Fibroblast of skin of right quadriceps (primary cell): ENCODE data around the gene SDCCAG8.

Experiments used
- DNase-seq: peaks from one replicate; pipeline ENCODE4 v3.0.0-alpha.2; 2013

SDCCAG8 gene

DNA sequence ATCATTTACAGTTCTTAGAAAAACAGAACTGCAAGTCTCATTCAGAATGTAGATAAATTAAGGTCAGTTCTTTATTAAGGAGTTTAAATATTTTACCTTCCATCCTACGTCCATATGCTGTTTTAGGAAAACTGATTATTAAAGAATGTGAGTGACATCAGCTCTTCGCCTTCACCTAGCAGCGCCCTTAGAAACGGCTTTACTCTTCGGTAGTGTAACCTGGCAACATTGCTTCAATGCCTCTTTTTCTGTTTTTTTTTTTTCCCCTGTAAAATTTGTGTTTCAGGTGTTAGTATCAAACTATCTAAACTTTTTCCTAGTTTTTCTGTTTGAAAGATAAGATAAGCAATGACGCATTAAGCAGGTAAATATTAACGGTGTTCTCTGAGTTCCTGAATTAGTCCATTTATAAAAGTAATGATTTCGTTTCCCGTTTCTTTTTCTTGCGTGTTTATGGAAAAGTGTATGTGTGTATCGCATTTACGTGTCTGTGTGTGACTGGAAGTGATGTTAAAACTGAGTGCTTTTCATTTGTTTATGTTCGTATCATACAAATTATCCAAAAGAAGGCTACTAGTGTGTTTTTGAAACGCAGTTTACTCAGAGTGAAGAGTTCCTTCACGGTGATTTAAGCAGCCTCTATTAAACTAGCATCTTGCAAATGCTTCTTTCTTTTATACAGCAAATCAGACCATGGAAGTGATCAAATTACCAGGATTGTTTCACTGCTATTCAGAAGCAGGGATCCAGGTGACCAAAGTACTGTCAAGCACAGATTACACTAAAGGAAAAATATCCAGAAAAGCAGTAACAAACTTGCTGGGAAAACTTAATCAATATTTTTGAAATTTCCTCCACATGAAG lies 139.0 kb downstream of the SDCCAG8 start:
- DNase-seq, result no peak

DNA sequence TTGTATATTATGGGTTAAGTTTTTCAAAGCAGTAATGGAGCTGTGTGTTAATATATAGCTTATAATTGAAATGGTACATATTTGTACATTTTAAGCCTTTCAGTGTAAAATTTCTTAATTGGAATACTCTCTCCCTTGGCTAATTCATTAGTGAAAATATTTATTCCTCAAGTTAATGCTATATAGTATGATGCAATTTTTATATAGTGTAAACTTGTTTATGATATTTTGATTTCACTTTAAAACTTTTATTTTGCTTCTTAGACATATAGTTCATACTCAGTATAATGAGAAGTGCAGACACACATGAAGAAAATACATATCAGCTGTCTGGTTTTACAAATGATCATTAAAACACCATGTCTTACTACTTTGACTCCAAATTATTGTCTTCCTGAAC lies 140.6 kb downstream of the SDCCAG8 start:
- DNase-seq, result no peak

DNA sequence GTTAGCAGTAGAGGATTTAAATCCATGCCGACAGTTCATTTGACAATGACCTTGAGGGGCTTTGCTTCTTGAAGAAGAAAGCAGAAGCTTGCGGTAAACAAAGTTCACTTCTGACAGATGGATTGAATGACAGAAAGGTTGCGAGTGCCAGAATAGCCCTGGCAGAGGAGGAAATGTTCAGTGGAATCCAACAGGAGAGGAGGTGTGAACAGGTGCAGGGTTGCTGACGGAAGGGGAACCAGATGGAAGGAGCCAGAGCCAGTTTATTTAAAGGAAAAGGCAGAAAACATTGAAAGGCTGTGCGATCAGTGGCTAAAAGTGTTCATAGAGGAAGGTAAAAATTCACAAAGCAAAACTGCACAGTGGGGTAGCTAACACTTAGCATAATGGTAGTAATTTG lies 141.0 kb downstream of the SDCCAG8 start:
- DNase-seq, result no peak

DNA sequence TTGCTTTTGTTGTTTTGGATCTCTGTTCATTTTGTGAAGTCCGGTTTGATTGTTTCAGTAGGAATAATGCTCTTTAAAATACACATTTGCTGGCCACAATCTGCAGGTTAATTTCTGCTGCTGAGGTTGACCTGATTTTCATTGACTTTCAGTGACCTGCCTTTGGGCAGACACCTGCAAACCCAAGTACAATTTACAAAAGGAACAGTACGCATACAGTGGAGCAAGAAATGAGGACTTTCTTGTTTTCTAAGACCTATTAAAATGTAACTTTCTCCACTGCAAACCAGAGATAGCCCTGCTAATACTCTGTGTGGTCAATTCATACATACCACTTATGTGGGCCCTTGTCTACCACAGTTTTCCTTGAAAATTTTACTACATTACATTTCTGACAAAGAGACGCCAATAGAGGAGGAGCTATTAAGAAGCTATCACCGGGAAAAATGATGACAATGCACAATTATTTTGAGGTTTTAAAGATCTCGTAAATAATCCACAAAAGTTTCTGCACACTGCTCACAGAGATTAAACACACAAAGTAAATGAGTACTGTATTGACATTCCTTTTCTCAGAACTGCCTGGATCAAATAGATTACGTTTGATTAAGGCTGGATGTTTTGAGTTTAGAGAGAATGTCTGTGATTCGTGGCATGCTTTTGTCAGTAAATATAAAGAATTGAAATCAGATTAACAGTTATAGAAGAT lies 141.9 kb downstream of the SDCCAG8 start:
- DNase-seq, result peak; percentile 8

DNA sequence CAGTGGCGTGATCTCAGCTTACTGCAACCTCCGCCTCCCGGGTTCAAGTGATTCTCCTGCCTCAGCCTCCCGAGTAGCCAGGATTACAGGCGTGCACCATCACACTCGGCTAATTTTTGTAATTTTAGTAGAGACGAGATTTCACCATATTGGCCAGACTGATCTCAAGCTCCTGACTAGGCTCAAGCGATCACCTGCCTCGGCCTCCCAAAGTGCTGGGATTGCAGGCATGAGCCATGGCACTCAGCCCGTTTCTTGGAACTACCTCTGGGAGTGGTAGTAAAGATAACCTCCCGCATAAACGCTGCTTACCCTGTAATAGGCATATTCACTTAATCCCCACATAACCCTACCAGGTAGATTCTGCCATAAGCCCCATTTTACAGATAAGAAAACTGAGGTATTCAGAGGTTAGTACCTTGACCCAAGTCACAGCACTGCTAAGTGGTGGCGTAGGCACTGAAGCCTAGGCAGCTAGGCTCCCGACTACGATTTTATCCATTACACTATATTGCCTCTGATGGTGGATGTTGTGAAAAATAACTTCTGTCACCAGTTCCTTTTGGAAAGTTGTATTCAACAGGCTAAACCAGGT lies 143.8 kb downstream of the SDCCAG8 start:
- no peak for DNase-seq

DNA sequence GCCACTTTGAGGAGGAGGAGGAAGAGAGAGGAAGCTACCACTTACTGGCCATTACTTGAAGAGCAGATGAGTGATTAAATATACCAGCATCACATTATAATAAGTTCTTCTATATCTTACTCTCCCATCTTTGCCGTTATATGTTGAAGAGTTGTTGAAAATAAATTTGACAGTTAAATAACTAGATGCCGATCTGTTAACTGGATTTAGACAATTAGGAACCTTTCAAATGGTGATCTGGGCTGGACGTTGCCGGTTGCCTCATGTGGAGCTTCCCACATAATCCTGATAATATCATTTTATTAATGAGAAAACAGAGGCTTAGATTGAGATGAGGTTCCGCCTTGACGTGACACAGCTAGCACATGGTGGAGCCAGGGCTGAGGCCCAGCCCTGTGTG lies 147.0 kb downstream of the SDCCAG8 start:
- no peak for DNase-seq

DNA sequence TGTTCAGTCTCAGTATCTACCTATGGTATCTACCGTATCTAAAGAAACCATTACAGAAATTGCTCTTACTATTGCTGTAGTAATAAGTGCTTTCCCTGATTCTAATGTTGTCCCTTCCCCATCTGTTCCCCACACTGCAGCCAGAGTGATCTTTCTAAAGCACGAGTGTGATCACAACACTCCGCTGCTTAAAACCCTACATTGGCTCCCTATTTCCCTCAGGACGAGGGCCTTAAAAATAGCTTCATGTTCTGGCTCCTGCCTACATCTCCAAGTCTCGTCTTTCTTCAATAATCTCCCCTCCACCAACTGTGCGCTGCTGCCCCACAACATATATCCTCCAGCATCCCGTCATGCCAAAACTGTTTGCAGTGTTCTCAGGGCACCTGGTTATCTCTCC lies 150.6 kb downstream of the SDCCAG8 start:
- no peak for DNase-seq

DNA sequence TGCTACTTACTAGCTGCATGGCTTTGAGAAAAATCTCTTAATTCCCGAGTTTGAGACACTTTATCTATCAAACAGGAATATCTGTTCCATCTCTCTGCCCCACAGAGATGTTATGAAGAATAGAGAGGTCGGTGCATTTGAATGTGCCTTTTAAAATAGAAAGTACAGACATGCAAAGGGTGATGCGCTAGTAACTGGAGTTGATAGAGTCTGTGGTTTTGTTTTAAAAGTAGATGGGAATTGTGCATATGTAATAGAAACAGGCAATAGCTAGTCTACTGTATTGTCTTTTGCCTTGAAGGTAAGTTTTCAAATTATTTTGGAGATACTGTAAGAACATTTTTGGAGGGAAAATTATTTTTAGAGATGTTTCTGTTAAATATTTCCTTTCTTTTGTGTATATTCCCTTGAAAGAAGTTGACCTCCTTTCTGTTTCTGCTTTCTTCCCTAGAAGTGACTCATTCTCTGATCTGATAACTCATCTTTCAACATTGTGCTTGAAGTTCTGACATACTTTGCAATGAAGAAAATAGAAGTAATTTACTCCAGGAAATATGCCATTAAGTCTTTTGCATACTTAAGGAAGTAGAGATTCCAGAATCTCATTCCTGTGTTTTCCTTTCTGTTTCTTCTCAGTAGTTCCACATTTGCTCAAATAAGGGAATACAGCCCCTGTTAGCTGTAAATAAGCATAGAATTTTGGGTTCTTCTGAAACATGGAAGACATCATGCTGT lies 151.6 kb downstream of the SDCCAG8 start:
- peak; percentile 72 for DNase-seq

DNA sequence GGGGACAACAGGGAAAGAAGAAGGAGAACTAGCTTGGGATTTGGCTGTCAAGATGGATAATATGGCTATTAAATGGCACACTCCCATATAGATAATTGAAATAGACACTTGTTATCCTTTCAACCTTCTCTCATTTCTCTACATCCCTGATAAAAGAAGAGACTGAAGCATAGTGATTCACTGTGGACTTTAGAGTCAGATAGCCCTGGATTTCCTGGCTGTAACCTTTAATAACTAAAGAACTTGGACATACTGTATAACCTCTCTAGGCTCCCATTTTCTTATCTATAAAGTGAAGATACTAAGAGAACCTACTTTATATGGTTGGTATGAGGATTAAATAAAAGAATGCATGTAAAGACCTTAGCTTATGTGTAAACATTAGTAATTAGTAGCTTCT lies 152.6 kb downstream of the SDCCAG8 start:
- no peak for DNase-seq

DNA sequence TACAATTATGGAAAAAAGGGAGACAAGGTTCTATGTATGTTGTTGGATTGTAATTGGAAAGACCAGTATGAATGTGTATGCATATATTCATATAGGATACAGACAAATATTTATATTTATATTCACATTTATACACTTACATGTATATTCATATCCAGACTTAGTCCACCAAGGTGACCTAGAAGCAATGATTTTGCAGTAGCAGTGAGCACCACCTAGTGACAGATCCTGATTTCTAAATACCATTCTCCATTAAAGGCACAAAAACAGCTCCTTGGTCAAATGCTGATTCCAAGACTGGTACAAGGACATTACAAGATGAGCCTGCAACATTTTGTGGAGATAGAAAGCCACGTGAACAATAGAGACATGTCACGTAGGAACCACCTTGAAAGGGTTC lies 153.4 kb downstream of the SDCCAG8 start:
- no peak for DNase-seq

DNA sequence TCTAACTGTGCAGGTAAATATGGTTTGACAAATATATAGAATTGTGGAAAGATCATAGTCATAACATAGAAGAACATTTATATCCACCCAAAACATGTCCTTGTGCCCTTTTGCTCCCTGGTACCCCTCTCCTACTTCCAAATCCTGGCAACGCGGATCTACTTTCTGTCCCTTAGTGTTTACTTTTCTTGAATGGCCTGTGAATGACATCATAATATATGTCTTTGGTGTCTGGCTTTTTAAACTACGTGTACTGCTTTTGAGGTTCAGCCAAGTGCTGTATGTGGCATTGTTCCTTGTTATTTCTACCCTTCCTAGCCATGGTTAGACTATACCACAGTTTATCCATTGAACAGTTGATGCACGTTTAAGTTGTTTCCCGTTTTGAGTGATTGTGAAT lies 155.6 kb downstream of the SDCCAG8 start:
- no peak for DNase-seq

DNA sequence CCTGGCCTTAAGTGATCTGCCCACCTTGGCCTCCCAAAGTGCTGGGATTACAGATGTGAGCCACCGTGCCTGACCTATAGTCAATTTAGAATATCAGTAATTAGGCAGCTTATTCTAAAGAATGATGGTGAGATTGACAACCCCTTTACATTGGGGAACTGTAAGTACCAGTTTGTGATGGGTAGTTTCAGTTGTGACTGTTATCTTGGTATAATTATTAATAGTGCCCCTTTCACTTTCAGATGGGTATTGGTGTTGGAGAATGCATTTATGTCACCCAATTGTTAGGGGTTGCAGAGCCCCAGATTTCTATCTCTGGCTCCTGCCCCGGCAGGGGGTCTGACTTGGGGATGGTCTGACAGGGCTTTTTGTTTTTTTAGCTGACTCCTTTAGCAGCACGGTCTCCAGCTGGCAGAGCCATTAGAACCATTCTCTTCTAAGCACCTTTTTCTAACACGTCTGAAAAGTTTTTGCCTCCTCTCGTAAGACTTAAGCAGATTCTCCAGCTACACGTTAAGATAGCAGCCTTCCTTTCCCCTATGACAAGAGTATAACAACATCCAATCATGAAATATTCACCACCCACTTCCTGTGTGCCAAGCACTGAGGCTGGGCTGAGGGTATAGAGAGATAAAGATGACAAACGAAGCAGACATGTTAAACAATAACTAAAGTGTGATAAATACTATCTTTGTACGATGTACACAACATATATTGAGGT lies 157.8 kb downstream of the SDCCAG8 start:
- DNase-seq, result no peak

DNA sequence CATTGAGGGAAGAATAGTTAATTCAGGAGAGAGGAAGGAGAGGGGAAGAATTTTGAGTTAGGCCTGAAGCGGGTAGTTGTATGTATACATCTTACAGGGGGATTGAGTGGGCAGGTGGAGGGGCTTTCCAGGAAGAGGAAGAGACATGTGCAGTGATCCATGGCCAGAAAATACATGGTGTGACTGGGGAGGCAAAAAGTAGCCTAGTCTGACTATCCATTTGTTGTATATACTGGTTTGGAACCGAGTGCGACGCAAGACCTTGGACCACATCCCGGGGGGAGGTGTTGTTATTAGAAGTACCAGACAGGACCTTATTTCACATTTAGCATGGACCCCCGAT lies 158.3 kb downstream of the SDCCAG8 start:
- DNase-seq, result no peak

DNA sequence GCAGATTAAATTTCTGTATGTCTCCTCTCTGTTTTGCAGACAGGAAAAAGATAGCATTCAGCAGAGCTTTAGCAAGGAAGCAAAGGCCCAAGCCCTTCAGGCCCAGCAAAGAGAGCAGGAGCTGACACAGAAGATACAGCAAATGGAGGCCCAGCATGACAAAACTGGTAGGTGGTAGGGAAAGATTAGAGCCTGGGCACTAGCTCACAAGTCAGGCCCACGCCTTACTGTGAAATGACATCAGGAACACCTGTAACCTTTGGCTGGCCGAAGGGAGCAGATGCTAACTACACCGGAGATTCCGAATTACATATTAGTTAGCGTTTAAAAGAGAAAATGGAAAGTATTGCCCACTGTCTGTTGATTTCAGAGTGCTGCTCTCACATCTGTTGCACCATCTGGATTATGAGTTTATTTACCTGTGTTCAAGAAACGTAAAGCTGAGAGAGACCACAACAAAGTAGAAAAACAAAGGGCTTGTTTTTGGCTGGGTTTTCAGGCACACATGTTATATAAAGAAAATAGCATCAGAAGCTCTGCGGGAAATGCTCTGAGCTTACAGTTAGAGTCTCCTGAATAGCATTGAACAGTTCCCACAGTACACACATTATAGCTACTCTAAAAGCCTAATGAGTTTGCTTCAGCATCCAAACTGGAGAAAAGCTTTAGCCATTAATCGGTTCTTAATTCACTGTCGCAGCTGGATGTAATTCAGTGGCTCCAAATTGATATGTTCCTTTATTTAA lies 160.0 kb downstream of the SDCCAG8 start:
- DNase-seq, result no peak

DNA sequence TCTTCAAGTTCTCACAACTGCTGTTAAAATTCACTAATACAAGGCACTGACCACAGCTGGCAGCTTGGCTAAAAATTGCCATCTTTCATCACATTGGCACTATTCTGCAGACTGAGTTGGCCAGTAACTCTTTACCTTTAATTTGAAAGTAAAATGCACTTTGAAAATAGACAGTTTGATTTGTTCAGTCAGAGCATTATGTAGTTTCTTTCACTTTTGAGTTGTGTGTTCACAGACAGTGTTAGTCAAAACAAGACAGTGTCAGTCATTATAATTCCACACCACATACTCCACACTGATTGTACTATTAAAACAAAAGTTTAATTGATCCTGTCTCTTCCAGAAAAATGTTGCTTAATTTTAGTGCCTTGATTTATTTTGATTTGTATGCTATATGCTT lies 160.7 kb downstream of the SDCCAG8 start:
- DNase-seq, result no peak

DNA sequence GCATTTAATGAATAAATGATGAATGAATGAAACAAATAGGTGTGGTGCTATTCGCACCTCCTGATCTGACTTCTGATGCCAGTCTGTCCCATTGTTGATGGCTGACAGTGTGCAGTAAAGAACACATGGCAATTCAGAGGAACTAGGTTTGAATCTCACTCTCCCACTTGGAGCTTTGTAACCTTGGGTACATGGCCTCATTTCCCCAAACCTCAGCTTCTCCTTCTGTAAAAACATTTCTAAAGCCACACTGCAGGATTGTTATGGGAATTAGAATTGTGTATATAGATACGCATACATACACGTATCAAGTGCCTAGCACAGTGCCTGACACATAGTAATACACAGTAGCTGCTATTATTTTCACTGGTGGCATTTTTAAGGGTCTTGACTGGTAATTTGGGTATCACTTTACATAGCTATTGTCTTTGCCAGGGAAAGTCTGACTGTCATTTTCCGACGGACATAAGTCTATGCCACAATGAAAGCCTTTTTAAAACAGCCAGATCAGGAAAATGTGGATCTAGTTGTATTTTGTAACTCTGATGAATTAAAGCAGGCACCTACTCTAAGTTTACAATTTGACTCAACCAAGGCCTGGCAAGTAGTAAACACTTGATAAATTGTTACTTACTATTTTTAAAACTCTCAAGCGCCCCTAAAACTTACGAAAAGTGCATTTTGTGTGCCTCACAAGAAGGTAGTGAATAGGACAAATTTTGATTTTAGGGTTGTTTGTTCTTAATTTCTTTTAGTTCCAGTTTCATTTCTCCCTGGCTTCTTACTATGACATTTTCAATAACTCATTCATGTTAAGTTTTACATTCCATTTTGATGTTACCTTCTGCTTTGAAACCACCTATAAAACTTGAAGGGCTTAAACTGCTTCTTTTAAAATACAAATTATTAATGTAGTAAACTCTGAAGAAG lies 164.4 kb downstream of the SDCCAG8 start:
- DNase-seq, result no peak

DNA sequence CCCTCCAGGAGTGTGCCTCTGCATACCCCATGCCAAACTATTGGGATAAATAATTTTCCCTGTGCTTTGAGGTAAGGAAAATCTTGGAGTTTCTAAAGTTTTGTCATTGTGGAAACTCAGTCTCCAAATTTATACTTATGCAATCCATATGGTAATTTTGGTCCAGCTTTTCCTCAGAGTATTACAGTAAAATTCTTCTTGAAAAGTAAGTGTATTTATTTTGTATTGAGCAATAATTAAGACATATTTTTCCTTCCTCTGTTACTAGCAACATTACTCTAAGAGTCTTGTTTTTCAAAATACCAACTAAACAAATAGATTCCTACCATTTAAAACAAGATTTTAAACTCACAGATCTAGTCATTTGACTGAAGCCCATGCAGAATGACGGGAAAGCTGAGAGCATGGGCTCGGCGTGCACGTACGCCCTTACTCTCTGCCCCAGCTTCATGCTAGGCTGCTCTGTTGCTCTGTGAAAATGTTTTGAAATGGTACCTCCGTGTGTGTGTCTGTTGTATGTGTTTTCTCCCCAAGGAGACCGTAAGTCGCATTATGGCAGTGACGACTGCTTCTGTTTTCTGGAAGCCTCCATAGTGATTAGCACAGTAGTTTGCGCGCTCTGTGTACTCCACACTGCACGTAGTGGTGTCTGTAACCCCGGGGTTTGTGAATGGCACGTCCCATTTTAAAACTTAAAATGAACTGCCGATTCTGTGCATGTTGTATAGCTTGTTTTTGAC lies 165.3 kb downstream of the SDCCAG8 start:
- peak; percentile 7 for DNase-seq

DNA sequence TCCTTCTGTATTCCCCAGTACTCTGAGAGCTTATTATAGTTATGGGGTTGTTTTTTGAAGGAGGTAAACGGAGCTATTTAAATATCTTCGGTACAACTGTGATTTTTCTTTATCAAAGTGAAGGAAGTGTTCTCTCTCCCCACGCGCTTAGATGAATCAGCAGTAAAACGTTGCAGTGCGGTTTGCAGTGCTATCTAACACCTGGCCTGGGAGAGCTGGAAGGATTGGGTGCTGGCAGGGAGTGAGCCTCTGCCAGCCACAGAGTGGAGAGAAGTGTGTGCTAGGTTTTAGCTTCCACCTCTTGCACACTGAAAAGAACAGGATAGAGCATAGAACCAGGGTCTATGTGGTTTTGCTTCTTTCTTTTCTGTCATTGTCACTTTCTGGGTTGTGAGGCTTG lies 165.9 kb downstream of the SDCCAG8 start:
- DNase-seq, result peak; percentile 76

DNA sequence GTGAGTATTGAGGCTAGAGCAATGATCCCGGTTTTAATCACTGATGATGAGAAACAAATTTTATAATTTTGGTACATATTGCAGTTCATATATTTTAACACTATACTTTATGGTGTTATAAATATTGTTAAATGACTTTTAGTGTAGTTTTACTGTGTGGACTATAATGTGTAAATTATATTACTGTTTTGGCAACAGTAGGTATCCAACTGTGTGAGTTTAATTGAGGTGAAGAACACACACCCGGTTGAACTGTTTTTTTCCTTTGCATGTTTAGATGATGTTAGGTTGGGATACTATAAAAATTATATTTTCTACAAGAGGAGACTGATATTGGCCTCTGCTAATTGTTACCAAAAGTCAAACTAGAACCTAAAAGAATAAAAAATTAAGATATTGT lies 166.5 kb downstream of the SDCCAG8 start:
- DNase-seq, result no peak

DNA sequence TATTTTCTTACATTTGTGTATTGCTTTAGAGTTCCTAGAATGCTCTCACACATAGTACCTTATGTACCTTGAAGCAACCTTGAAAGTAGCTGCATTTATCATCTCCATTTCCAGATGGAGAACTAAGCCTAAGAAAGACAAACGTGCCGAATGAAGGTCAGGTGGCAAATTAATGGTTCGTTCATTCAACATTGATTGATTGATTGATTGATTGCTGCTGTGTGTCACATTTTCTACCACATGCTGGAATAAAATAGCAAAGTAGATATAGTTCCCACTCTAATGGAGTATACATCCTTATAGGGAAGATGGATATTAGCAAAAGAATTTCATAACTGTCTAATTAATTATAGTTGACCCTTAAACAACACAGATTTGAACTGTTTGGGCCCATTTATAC lies 172.2 kb downstream of the SDCCAG8 start:
- no peak for DNase-seq
